Natural killer cell (primary cell): Measurements from ENCODE around the gene WDR41. TPM values are rescaled to one million over a fixed set of nuclear protein-coding genes. Genes with fewer than 3 reads are reported as not detected.

ENCODE experiments used
- ATAC-seq, 3 donors: fragments of 150-1000 bp in 2 of 3; fragments of 200-7000 bp in 1 of 3; cut with Tn5 transposase; 1 replicate in 1 of 3; 2 replicates in 2 of 3; pipeline ENCODE4 v1.10.0; 2021; ENCODE audit warnings: mild to moderate bottlenecking in 2 of 3, moderate library complexity in 2 of 3
- DNase-seq, 2 donors: peaks; one replicate each; pipeline versions ENCODE4 v3.0.0 to v3.0.0-alpha.2; 2013 to 2021; ENCODE audit warnings: mixed read lengths in 1 of 2
- H3K27ac ChIP-seq: one replicate; pipeline ENCODE4 v1.5.1; 2013; ENCODE audit warnings: mild to moderate bottlenecking, low read length
- H3K27me3 ChIP-seq: one replicate; pipeline ENCODE4 v1.6.1; 2013; ENCODE audit warnings: low read length; ENCODE audit not compliant: control insufficient read depth, insufficient read depth
- H3K36me3 ChIP-seq: one replicate; pipeline ENCODE4 v1.6.1; 2013; ENCODE audit warnings: low read length; ENCODE audit not compliant: control insufficient read depth, insufficient read depth
- H3K4me1 ChIP-seq: one replicate; pipeline ENCODE4 v1.6.1; 2013; ENCODE audit warnings: low read length; ENCODE audit not compliant: control insufficient read depth, insufficient read depth
- H3K4me3 ChIP-seq: one replicate; pipeline ENCODE4 v1.5.1; 2013; ENCODE audit warnings: low read length
- H3K9me3 ChIP-seq: one replicate; pipeline ENCODE4 v1.6.1; 2013; ENCODE audit warnings: low read length; ENCODE audit not compliant: control insufficient read depth, insufficient read depth
- H3K27ac Mint-ChIP-seq, 2 donors: one replicate each; pipeline ENCODE4 v1.8.0; 2022; ENCODE audit warnings: mild to moderate bottlenecking in 2 of 2, mixed read lengths in 2 of 2, moderate library complexity in 1 of 2
- H3K27me3 Mint-ChIP-seq, 2 donors: one replicate each; pipeline ENCODE4 v1.8.0; 2022; ENCODE audit warnings: low read depth in 2 of 2, mixed read lengths in 2 of 2
- H3K36me3 Mint-ChIP-seq: one replicate; pipeline ENCODE4 v1.8.0; 2022; ENCODE audit warnings: mixed read lengths
- H3K4me1 Mint-ChIP-seq, 2 donors: one replicate each; pipeline ENCODE4 v1.8.0; 2022; ENCODE audit warnings: mixed read lengths in 2 of 2
- H3K4me3 Mint-ChIP-seq: one replicate; pipeline ENCODE4 v1.8.0; 2022; ENCODE audit warnings: mild to moderate bottlenecking, moderate library complexity, mixed read lengths
- H3K9me3 Mint-ChIP-seq, 2 donors: one replicate each; pipeline ENCODE4 v1.8.0; 2022; ENCODE audit warnings: mixed read lengths in 2 of 2
- WGBS: methylation state at CpG from one replicate; pipeline ENCODE4 v1.1.7; 2013; ENCODE audit warnings: missing lambda C conversion rate; ENCODE audit not compliant: insufficient coverage; 5-methylcytosine and 5-hydroxymethylcytosine counted together
- intact Hi-C: fragments of 100-400 bp; cut with micrococcal nuclease; formaldehyde crosslinking; loops from one replicate; pipeline ENCODE4 v1.14.2; 2022
- total RNA-seq, 4 donors: library from RNA; stranded (reverse); fragments of 120-200 nt in 1 of 4; gene quantifications; one replicate each; pipeline versions ENCODE4 v1.2.3 to v1.2.4, GENCODE V29; 2013 to 2022
- TF ChIP-seq, protein P1 (sequence below): fragments of 200-600 bp; IDR thresholded peaks from one replicate; pipeline ENCODE4 v1.8.0; 2022; ENCODE audit warnings: antibody characterized with exemption

WDR41 gene
- total RNA-seq, 3 donors from 2014 or later (not counting 1 experiment from before 2014, with no cell fraction given): 20.7 to 25.5 (median 24.9) TPM

DNA sequence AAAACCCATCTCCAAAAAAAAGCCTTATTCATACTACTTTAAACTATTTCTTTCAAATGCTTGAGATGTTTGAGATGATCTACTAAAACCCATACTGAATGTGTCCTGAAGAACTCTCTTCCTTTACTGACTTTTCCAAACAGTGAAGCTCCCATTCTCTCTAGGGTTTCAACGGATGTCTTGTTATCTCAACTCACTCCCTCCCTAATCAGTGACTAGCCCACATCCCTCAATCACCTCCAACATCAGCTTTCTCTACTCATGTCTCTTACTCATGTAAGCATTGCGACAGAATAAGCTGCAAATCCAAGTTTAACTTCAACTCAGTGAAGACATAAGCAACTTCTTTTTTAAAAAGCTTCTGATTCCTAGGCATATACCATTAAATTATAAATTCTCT is 42.1 kb downstream of the WDR41 start:
- no peak overlapping the region for H3K27ac Mint-ChIP-seq
- intact Hi-C loops: no loop called here

DNA sequence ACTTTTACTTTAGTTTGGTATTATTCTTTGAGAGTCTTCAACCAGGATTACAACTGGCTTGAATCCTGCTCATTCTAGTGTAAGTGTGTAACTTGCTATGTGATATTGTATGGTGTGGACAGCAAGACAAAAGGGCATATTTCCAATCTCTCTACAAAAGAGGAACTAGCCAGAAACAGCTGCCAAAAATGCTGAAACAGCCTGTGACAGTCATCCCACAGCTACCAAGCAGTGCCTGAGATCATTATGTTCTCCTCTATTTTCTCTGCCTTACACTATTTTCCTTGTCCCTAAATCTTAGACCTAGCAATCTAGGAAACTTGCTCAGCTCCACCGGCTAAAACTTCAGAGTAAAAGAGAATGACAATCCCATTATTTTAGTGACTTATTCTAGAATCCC is 42.8 kb downstream of the WDR41 start:
- Histone ChIP-seq H3K36me3 (peaks cover 28% of the 10 kb centered on the region), H3K4me1 (no peaks in the 10 kb centered on the region), H3K27ac (no peak overlapping the region), H3K9me3 (no peaks in the 10 kb centered on the region), H3K4me3 (no peak overlapping the region), H3K27me3 (no peaks in the 10 kb centered on the region)
- no peak for ATAC-seq
- 50% methylated on average over 1 of the region's 1 CpG for WGBS
- no peaks in the 10 kb centered on the region for H3K27me3 Mint-ChIP-seq
- no peak overlapping the region for H3K4me3 Mint-ChIP-seq
- peaks cover 4 to 5% of the 10 kb centered on the region in 2 donors for H3K9me3 Mint-ChIP-seq
- H3K4me1 Mint-ChIP-seq: peaks cover 0 to 4% of the 10 kb centered on the region in 2 donors
- H3K36me3 Mint-ChIP-seq: peaks cover 23% of the 10 kb centered on the region
- DNase-seq: no peak
- intact Hi-C loops: no loop called here
- TF ChIP-seq, protein P1, sequence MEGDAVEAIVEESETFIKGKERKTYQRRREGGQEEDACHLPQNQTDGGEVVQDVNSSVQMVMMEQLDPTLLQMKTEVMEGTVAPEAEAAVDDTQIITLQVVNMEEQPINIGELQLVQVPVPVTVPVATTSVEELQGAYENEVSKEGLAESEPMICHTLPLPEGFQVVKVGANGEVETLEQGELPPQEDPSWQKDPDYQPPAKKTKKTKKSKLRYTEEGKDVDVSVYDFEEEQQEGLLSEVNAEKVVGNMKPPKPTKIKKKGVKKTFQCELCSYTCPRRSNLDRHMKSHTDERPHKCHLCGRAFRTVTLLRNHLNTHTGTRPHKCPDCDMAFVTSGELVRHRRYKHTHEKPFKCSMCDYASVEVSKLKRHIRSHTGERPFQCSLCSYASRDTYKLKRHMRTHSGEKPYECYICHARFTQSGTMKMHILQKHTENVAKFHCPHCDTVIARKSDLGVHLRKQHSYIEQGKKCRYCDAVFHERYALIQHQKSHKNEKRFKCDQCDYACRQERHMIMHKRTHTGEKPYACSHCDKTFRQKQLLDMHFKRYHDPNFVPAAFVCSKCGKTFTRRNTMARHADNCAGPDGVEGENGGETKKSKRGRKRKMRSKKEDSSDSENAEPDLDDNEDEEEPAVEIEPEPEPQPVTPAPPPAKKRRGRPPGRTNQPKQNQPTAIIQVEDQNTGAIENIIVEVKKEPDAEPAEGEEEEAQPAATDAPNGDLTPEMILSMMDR: no peak
- no peak overlapping the region for H3K27ac Mint-ChIP-seq

More for the DNA sequence above, 42.1 kb downstream of the WDR41 start:
- Mint-ChIP-seq H3K27me3 (no peaks in the 10 kb centered on the region), H3K36me3 (peaks cover 22% of the 10 kb centered on the region), H3K9me3 (peaks cover 4 to 5% of the 10 kb centered on the region in 2 donors), H3K4me1 (peaks cover 0 to 4% of the 10 kb centered on the region in 2 donors), H3K4me3 (no peak overlapping the region)
- WGBS: 94% methylated on average over 1 of the region's 2 CpGs
- H3K36me3 ChIP-seq: peaks cover 28% of the 10 kb centered on the region
- no peak overlapping the region for H3K27ac ChIP-seq
- ATAC-seq: no peak
- H3K4me3 ChIP-seq: no peak overlapping the region
- H3K4me1 ChIP-seq: no peaks in the 10 kb centered on the region
- TF ChIP-seq, protein P1: no peak
- DNase-seq: no peak
- H3K27me3 ChIP-seq: no peaks in the 10 kb centered on the region
- H3K9me3 ChIP-seq: no peaks in the 10 kb centered on the region

DNA sequence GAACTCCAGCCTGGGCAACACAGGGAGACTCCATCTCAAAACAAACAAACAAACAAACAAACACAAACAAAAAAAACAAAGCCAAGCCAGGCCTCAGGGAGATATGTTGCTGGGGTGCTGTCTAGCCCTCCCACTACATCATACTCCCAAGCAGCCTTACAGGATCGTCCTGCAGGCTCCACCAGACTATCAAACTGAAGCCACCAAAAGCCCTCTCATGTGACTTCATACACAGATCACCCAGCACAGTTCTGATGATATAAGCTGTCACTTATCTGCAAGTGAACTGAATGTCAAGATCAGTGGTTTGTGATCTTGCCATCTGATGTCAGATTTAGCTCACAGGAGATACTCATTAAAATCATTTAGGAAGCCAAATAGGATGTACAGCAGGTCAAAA is 43.3 kb downstream of the WDR41 start:
- no peak overlapping the region for H3K27ac Mint-ChIP-seq
- Histone ChIP-seq H3K9me3 (no peaks in the 10 kb centered on the region), H3K36me3 (peaks cover 28% of the 10 kb centered on the region), H3K4me1 (no peaks in the 10 kb centered on the region), H3K27ac (no peak overlapping the region), H3K27me3 (no peaks in the 10 kb centered on the region), H3K4me3 (no peak overlapping the region)
- no peaks in the 10 kb centered on the region for H3K27me3 Mint-ChIP-seq
- DNase-seq (no peak), ATAC-seq (no peak)
- intact Hi-C loops: no loop called here
- no peak overlapping the region for H3K4me3 Mint-ChIP-seq
- H3K4me1 Mint-ChIP-seq: peaks cover 0 to 4% of the 10 kb centered on the region in 2 donors
- TF ChIP-seq, protein P1: no peak
- peaks cover 4 to 5% of the 10 kb centered on the region in 2 donors for H3K9me3 Mint-ChIP-seq
- 95% methylated on average over 1 of the region's 1 CpG for WGBS
- peaks cover 23% of the 10 kb centered on the region for H3K36me3 Mint-ChIP-seq

DNA sequence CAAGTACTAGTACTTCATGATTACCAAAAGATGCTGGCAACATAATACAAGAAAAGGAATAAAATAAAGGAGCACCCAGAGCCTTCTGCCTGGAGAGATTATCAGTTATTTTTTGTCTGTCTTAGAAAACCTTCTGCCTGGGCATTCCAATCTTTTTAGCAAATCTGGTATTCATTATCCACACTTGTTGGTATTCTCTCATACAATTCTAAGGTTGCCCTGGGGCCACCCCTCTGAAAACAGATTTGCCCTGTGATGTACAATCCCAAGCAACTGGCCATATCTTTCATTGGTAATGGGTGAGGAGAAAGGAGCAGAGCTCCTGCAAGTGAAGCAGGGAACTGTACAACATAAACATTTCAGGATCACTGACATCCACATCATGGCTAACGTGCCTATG is 47.8 kb downstream of the WDR41 start:
- H3K36me3 Mint-ChIP-seq: peaks cover 29% of the 10 kb centered on the region
- H3K9me3 ChIP-seq: no peaks in the 10 kb centered on the region
- DNase-seq (no peak), ATAC-seq (no peak)
- intact Hi-C loops: no loop called here
- no peaks in the 10 kb centered on the region for H3K4me1 ChIP-seq
- H3K4me3 ChIP-seq: no peak overlapping the region
- TF ChIP-seq, protein P1: no peak
- no peak overlapping the region for H3K27ac Mint-ChIP-seq
- H3K27me3 ChIP-seq: no peaks in the 10 kb centered on the region
- peaks cover 24% of the 10 kb centered on the region for H3K36me3 ChIP-seq
- H3K27ac ChIP-seq: no peak overlapping the region
- H3K27me3 Mint-ChIP-seq: no peaks in the 10 kb centered on the region
- peaks cover 4 to 5% of the 10 kb centered on the region in 2 donors for H3K9me3 Mint-ChIP-seq
- 100% methylated on average over 1 of the region's 1 CpG for WGBS
- H3K4me3 Mint-ChIP-seq: no peak overlapping the region
- peaks cover 0 to 4% of the 10 kb centered on the region in 2 donors for H3K4me1 Mint-ChIP-seq
